22Rv1 (cell line): Measurements from ENCODE around the gene ITIH4.

Experiments used
- CTCF ChIP-seq: fragments of 450-650 bp; IDR thresholded peaks from 2 replicates; pipeline ENCODE4 v1.5.1; 2017; ENCODE audit warnings: mild to moderate bottlenecking
- ZFX ChIP-seq: fragments of 450-650 bp; IDR thresholded peaks from 2 replicates; pipeline ENCODE4 v1.6.1; 2017; ENCODE audit warnings: antibody characterized with exemption, borderline replicate concordance

GRCh38 chr3:52827866-52828376, 2.6 kb downstream of the ITIH4 start:
- TF ChIP-seq CTCF, result no peak; the same call in 1 of the 2 replicates
- no peak for TF ChIP-seq ZFX
